ENCODE data around the gene TCAF2.
"Not testable (repeated sequence)": the region's sequence is repeated elsewhere in the genome, so short reads cannot be mapped to it uniquely, and the experiment has no call there.

TCAF2 gene

DNA sequence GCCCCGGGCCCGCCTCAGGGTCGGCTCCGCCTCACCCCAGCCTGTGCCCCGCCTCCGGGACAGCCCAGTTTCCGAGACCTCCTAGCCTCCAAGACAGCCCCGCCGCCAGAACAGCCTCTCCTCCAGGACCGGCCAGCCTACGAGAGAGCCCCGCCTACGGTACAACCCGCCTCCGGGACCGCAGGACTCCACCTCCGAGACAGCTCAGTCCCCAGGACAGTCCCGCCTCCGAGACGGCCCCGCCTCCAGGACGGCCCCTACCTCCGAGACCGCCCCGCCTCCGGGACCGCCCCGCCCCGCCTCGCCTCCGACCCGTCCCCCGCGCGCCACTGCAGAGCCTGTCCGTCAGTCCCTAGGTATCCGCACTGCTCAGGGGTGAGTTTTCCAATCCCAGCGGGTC is at the start of gene TCAF2:
TSS of gene TCAF2 (plus strand) at position 329 of the 400 bp plus-strand sequence.
- in situ Hi-C loops (cut with MboI; ENCODE audit: low sequenced_read_pairs): not testable (repeated sequence)

DNA sequence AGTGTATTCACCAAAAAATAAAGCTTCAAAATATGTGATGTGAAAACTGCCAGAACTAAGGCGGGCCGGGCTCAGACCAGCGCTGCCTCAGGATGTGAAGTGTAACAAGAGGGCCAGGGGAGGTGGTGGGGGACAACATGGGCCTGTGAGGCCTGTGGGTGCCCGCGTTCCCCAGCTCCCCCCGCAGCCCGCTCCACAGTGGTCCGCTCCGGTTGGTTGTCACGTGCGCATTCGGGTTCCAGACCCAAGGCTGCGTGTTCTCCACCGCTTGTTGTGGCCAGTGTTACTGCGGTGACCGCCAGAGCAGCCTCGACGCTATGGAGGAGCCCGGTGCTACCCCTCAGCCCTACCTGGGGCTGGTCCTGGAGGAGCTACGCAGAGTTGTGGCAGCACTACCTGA is 49.3 kb upstream of the TCAF2 start, which contains the start of gene CTAGE15:
TSS of gene CTAGE15 (plus strand) at position 301 of the 400 bp plus-strand sequence. CDS start at position 318, 17 bp downstream.
- in situ Hi-C loops (cut with MboI; ENCODE audit: low sequenced_read_pairs): not testable (repeated sequence)

DNA sequence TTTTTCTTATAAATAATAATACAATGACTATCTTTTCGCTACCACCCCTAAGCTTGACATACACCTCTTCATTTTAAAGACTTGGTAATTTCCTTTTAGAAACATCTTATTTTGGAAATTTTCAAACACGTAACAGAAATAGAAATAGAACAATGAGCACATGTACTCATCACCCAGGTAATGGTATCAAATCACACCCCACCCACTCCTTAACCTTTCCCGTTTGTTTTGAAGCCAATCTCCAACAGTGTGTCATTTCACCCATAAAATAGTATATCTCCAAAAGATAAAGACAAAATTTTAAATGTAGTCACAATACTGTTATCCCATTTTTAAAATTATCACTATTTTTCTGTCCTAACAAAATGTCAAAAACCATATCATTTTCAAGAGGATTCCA is 32.6 kb upstream of the TCAF2 start:
- in situ Hi-C loops (cut with MboI; ENCODE audit: low sequenced_read_pairs): not testable (repeated sequence)

DNA sequence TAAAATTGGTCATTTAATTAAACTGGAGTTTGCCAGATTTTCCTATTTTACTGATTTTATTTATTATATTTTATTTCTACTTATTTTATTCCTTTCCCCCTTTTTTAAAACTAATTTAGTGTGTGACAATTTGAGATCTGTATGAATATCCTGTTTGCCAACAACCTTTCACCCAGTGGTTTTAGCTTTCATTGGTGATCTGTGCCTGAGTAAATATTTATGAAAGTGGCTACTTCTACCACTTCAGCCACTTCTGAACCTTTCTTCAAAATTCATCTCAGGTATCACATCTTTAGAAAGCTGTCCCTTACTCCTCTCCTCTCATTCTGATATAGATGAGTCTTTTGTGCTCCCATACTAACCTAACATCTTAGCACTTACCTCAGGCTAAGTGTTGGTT is 30.9 kb upstream of the TCAF2 start:
- in situ Hi-C loops (cut with MboI; ENCODE audit: low sequenced_read_pairs): not testable (repeated sequence)

DNA sequence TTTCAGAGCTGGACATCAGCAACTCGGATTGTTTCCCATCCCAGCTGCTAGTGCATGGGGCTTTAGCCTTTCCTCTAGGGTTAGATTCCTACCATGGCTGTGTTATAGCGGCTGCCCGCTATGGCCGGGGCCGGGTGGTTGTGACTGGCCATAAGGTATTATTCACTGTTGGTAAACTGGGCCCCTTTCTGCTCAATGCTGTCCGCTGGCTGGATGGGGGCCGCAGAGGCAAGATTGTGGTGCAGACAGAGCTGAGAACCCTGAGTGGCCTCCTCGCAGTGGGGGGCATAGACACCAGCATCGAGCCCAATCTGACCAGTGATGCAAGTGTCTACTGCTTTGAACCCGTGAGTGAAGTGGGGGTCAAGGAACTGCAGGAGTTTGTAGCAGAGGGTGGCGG is 22.7 kb upstream of the TCAF2 start:
- in situ Hi-C loops (cut with MboI; ENCODE audit: low sequenced_read_pairs): not testable (repeated sequence)

DNA sequence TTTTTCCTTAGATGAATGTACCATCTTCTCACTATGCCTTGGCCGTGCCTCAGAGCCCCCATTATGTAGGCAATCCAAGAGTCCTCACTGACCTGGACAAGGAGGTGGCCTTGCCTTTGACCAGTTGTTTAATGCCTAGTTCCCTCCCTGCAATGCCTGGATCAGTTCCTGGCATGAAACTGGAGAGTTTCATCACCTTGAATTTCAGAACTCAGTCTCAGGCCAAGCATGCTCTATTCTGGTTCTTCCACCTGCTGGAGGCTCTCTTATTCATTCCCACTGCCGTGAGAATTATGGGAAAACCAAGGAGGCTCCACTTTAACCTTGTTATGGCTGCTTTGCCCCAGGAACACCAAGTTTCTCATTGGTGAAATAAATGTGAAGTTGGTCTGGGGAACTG is 17.2 kb upstream of the TCAF2 start:
- in situ Hi-C loops (cut with MboI; ENCODE audit: low sequenced_read_pairs): not testable (repeated sequence)

DNA sequence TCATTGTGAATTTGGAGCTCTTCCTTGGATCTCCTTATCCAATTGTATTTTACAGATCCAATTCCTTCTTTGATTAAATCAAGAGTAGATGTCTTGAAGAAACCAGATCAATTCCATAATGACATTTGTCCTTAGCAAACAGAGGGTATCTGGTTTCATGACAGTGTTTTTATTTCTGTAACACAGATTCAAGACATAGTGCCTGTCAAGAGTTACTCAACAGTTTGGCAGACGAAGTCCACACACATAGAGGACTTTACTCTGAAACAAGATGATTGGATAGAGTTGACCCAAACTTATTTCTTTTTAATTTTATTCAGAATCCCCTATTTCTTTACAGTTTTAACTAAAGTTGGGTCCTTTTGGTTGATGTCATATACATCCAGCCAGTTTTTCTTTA is 14.7 kb upstream of the TCAF2 start:
- in situ Hi-C loops (cut with MboI; ENCODE audit: low sequenced_read_pairs): not testable (repeated sequence)

DNA sequence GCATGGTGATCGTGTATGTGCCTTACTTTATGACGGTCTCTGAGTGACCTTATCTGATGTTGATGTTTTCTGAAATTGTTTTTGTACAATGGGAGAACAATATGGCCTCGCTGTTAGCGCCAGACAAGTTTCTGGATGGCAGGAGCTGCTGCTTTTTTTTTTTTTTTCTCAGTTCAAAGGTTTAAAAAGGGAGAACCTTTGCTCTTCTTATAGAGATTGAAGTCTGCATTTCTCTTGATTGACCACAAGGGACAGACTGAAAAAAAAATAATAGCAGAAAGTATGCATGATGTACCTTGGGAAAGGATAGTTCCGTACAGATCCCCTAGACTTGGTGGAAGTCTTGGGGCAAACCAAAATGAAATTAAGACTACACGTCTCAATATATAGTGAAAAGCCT is 5.2 kb upstream of the TCAF2 start:
- in situ Hi-C loops (cut with MboI; ENCODE audit: low sequenced_read_pairs): not testable (repeated sequence)

DNA sequence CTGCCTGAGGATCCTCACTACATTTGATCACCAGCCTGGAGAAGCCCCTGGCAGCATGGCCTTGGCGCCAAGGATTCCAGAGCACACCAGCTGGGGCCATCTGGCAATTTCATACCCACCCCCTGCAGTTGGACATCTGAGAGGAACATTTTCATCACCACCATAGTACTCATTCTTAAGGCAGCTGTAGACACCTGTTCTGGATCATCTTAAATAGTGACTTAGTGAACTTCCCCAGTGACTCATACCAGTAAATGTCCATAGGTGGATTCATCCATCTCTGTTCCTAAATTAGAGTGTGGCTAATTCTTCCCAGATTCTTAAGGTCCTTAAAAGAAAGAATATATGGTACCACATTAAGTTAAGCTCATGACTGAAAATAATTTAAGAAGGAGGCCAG is 3.6 kb upstream of the TCAF2 start:
- in situ Hi-C loops (cut with MboI; ENCODE audit: low sequenced_read_pairs): not testable (repeated sequence)

DNA sequence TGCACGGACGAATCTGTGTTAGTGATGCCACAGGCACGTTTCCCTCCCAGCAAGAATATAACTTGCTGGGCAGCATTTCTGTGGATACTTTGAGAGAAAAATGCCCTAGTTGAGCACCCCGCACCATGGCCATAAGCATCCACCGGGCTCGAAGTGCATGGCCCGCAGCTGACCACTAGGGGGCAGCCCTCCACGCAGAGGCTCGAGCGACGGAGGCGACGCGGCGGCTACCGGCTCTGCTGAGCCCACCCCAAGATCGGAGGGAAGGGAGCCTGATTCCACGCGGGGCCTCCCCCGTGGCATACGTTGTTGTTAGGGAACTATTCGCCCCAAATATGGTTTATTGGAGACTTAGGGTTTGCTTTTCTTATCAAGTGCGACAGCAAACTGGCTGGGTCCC is 716 bp upstream of the TCAF2 start:
- in situ Hi-C loops (cut with MboI; ENCODE audit: low sequenced_read_pairs): not testable (repeated sequence)

DNA sequence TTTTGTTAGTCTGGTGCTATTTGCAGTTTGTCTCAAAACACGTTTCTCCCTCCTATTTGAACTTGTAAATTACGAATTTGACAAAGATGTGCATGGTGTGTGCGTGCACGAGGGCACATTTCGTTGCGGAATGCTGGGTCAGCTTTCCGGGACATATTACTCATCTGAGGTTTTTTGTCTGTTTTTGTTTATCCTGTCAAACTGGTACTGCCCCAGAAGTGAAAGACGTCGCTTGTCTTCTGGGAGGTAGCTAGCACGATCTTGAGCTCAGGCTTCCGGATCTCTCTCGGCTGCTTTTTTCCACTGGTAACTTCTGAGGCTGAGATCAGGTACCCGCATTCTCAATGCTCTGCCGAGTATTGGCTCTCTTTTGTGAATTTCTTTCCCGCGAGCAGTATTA is 401 bp downstream of the TCAF2 start:
- in situ Hi-C loops (cut with MboI; ENCODE audit: low sequenced_read_pairs): not testable (repeated sequence)

DNA sequence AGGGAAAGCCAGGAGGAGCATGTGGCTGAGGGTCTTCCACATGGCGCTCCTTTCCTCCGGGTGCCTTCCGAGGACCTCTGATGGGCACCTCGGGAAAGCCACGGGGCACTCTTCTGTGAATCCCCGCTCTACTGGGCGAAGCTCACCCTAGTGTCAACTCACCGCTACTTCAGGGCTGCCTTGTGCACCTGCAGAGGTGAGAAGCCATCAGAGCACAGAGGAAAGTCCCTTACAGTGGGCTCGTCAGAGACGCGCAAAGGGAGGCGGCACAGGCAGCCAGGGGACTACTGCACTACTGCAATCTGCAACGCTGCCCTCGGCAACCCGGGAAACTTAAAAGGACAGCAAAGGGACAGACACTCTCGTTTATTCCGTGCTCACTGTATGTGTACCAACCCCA is 1.4 kb downstream of the TCAF2 start:
- in situ Hi-C loops (cut with MboI; ENCODE audit: low sequenced_read_pairs): not testable (repeated sequence)

DNA sequence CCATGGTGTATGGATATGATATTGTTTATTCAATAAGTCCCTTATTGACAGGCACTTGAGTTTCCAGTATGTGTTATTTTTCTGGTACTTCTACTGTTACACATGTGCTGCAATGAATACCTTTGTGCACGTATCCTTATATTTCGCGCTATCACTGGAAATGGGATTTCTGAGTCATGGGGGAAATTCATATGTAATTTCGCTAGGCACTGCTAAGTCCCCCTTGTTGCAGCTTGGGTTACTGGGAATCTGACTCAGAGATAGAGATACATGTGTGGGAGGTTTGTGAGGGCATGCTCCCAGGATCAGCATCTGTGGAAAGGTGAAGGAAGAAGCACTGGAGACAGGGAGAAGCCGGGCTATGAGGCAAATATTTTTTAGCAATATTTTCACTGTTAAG is 9.9 kb downstream of the TCAF2 start:
- in situ Hi-C loops (cut with MboI; ENCODE audit: low sequenced_read_pairs): not testable (repeated sequence)

DNA sequence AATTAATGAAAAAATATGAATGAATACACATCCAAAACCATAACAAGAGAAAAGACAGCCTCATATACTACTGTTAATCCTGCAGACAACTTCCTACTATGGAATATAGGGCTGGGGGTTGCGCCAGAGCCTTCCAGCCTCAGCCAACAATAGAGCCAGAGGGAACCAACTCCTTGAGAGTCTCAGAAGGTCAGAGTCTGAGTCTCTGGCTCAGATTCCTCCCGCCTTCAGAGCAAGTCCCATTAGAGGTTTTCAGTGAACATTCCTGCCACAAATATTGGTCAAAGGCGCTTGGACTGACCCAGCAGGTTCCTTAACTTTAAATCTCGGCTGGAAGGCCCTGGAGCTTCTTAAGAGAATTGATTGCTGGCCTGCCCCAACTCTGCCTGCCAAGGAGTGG is 11.7 kb downstream of the TCAF2 start:
- in situ Hi-C loops (cut with MboI; ENCODE audit: low sequenced_read_pairs): not testable (repeated sequence)

DNA sequence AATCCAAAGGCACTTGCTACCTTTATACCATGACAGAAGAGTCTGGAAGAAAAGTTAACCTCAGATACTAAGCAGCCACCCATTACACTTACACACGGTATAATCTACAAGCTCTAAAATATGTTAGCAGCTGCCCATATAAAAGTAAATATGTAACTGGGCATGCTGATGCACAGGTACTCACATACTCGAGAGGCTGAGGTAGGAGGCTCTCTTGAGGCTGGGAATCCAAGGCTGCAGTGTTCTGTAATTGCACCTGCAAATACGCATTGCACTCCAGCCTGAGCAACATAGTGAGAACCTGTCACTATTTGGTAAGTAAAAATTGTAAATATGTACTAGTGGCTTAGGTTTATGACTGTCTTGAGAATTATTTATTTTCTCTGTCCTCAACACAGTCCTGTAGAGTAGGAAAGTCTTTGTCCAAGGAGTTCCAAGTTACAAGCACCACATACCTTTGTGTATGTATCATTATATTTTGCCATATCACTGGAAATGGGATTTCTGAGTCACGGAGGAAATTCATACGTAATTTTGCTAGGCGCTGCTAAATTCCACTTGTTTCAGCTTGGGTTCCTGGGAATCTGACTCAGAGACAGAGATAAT is 12.3 kb downstream of the TCAF2 start:
- in situ Hi-C loops (cut with MboI; ENCODE audit: low sequenced_read_pairs): not testable (repeated sequence)

DNA sequence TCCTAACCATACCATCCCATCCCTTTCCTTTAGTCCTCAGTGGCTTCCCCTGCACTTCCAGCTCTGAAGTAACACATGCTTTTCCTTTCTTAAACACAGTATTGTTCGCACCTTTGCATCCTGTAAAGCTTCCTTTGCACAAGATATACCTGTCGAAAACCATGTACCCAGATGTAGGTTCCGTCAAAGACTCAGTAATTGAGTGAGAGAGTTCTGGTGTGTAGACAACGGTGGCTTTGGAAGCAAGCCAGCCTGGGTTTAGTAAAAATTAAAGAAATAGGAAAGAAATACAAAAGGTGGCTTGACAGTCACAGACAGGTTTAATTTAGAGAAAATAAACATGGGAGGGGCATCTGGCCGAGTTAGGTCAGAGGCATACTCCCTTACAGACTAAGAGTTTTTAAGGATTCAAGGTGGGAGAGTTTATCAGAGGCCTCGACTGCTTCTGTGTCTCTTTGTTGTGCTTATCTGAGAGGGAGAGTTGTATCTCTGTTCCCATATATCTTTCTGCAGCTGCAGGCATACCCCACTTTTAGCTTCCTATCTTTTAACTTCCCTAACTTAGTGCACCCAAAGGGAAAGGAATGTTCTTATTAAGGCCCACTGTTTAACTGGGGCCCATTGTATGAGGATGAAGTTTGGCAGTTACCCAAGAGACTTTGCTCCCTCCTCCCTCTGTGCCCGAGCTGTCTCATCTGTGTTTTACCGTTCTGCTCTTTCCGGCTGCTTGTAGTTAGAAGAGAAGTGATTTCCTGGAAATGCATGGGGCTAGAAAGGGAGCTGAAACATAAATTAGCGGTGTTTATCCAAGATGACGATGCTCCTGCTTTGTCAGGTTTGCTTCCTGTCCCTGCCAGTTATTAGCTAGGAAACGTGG is 14.8 kb downstream of the TCAF2 start:
- in situ Hi-C loops (cut with MboI; ENCODE audit: low sequenced_read_pairs): not testable (repeated sequence)

DNA sequence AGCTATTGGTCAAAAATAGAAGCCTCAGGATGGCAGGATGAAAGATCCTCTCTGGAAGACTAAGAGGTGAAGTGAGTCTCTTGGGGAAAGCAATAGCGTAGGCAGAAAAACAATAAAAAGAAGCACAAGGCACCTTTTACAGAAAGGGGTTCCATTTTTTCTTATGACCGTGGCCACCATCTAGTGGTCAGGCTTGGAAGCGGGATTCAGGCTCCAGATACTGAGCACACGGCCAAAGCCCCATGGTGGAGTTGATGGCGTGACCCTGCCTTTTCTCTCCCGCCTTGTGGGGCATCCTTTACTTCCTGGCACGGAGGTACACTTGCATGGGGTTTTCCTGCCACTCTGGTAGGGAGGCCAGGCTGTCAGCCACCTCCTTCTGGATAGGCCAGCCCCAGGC is 18.6 kb downstream of the TCAF2 start:
- in situ Hi-C loops (cut with MboI; ENCODE audit: low sequenced_read_pairs): not testable (repeated sequence)

DNA sequence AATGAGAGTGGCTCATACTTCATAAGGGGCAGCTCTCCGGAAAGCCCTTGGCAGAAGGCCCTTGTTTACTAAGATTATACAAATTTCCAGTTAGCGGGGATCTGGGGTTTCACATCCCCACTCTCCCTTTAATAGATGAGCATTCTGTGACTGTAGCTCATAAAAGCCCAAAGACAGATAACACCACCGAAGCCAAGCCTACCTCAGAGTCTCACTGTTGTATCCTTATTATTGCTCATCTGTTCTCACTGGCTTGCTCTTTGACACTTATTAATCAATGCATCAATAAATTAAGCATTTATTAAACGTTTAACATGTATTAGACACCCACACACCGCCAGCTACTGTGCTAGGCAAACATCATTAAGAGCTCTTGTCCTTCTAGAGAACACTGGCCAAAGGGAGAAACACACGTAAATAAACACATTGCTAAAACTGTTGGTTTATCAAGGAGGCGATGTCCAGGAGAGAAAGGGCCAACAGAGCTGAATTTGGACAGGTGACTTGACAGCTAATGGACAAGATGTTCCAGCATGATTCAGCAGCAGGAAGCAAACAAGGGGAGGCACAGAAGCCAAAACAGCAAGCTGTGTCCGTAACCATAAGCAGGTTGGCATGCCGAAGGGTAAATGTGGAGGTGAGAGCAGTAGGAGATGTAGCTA is 19.9 kb downstream of the TCAF2 start:
- in situ Hi-C loops (cut with MboI; ENCODE audit: low sequenced_read_pairs): not testable (repeated sequence)

DNA sequence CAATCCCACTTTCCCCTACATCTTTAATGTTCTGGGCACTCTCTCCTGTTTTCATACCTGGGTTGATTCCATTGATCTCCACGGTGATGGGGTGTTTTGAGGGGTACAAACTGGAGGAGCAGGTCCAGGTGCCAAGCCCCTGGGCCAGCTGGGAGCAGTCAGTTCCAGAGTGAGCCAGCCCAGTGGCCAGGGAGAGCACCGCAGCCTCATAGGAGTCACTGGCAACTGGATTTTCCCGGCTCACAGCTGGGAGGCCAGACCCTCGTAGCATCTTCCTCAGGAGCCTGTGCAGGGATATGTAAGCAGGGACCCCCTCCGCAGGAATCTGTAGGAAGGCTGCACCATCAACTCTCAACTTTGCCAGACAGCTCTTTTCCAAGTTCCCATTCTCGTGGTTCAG is 25.8 kb downstream of the TCAF2 start:
- in situ Hi-C loops (cut with MboI; ENCODE audit: low sequenced_read_pairs): not testable (repeated sequence)

DNA sequence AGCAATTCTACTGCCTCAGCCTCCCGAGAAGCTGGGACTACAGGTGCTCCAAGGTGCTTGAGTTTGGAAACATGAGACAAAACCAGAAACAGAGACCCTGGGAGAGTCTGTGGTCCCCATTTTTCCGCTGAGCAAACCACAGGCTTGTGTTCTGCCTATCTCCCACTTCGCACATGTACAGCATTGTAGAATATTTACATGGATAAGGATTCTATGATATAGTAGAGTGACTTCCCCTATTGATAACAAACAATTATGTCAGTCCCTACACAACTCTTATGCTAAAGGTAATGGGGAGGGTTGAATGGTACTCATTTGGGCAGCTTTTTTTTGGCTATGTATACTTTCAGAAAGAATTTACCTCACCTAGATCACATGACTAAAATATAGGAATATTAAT is 29.1 kb downstream of the TCAF2 start:
- in situ Hi-C loops (cut with MboI; ENCODE audit: low sequenced_read_pairs): not testable (repeated sequence)

DNA sequence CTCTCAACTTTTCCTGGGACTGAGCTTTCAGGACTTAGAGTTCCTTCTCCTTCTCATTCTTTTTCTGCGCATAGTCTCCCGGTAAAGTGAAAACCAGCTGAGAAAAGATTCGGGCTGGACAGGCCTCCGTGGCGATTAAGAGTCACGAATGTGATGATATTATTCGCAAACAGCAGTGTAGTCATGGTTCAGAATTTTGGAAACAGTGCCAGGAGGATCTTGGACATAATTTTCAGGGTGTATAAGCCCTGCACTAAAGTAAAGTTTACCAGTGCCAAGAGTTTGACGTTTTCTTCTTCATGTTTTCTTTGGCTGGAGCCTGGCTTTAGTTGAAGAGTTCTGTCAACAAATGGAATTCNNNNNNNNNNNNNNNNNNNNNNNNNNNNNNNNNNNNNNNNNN is 29.7 kb downstream of the TCAF2 start:
- in situ Hi-C loops (cut with MboI; ENCODE audit: low sequenced_read_pairs): not testable (repeated sequence)
